Kasumi-1 (cell line): ENCODE data around the gene SETDB1.

Source experiments
- DNase-seq, 2 experiments: peaks; one replicate each; lab custom pipeline; 2025; lab: John Stamatoyannopoulos, UW

SETDB1 gene

GRCh38 chr1:150931773-150932172, 5.6 kb downstream of the SETDB1 start:
- DNase-seq, result no peak

GRCh38 chr1:150944856-150945255, 18.7 kb downstream of the SETDB1 start:
- no peak for DNase-seq

GRCh38 chr1:150954708-150955107, 28.5 kb downstream of the SETDB1 start:
- no peak for DNase-seq

- no peak for DNase-seq
Measured at GRCh38 chr1:150955280-150955679, 29.1 kb downstream of the SETDB1 start.

GRCh38 chr1:150957666-150958065, 31.5 kb downstream of the SETDB1 start:
- DNase-seq, result no peak

GRCh38 chr1:150960646-150961045, 34.5 kb downstream of the SETDB1 start:
- DNase-seq, result no peak

- no peak for DNase-seq
Measured at GRCh38 chr1:150961756-150962155, 35.6 kb downstream of the SETDB1 start.

- no peak for DNase-seq
Measured at GRCh38 chr1:150963321-150964163, 37.4 kb downstream of the SETDB1 start.

- DNase-seq, result no peak
Measured at GRCh38 chr1:150964164-150964489, 38.0 kb downstream of the SETDB1 start.

GRCh38 chr1:150965605-150966004, 39.4 kb downstream of the SETDB1 start:
- DNase-seq, result no peak

- DNase-seq, result no peak
Measured at GRCh38 chr1:150966011-150966410, 39.8 kb downstream of the SETDB1 start.

- DNase-seq, result no peak
Measured at GRCh38 chr1:150967936-150968335, 41.8 kb downstream of the SETDB1 start.

- DNase-seq, result no peak
Measured at GRCh38 chr1:150968491-150968890, 42.3 kb downstream of the SETDB1 start.

- no peak for DNase-seq
Measured at GRCh38 chr1:150969626-150970025, 43.5 kb downstream of the SETDB1 start.

GRCh38 chr1:150970808-150971582, 44.8 kb downstream of the SETDB1 start:
- no peak for DNase-seq

- no peak for DNase-seq
Measured at GRCh38 chr1:150971583-150972416, 45.6 kb downstream of the SETDB1 start.

- DNase-seq, result no peak
Measured at GRCh38 chr1:150972417-150972940, 46.3 kb downstream of the SETDB1 start.

- no peak for DNase-seq
Measured at GRCh38 chr1:150973258-150973835, 47.2 kb downstream of the SETDB1 start.

GRCh38 chr1:150973836-150974579, 47.8 kb downstream of the SETDB1 start:
- peak; percentile 28 to 44 for DNase-seq

GRCh38 chr1:150974580-150975478, 48.7 kb downstream of the SETDB1 start, which contains the start of gene CERS2:
CERS2 (minus strand) TSS chr1:150974835; CDS start chr1:150969090, 5,745 bp downstream.
- DNase-seq, result peak; percentile 42 to 50
